NB4 (cell line): ENCODE data around the gene RUBCN.
"Not testable (repeated sequence)": the region's sequence is repeated elsewhere in the genome, so short reads cannot be mapped to it uniquely, and the experiment has no call there.

Experiments used
- DNase-seq: peaks from one replicate; pipeline ENCODE4 v3.0.0; 2010; ENCODE audit warnings: low read depth
- H3K4me3 ChIP-seq: one replicate; pipeline ENCODE4 v1.5.1; 2011; ENCODE audit warnings: mild to moderate bottlenecking, low read depth, low read length, moderate library complexity
- CTCF ChIP-seq: IDR thresholded peaks from one replicate; pipeline ENCODE4 v1.5.1; 2012; ENCODE audit warnings: low read depth, low read length
- POLR2A ChIP-seq: IDR thresholded peaks from 2 replicates; pipeline ENCODE4 v1.6.1; 2011; ENCODE audit warnings: mild to moderate bottlenecking; ENCODE audit not compliant: insufficient read length; ENCODE audit errors: extremely low read depth

The RUBCN gene

DNA sequence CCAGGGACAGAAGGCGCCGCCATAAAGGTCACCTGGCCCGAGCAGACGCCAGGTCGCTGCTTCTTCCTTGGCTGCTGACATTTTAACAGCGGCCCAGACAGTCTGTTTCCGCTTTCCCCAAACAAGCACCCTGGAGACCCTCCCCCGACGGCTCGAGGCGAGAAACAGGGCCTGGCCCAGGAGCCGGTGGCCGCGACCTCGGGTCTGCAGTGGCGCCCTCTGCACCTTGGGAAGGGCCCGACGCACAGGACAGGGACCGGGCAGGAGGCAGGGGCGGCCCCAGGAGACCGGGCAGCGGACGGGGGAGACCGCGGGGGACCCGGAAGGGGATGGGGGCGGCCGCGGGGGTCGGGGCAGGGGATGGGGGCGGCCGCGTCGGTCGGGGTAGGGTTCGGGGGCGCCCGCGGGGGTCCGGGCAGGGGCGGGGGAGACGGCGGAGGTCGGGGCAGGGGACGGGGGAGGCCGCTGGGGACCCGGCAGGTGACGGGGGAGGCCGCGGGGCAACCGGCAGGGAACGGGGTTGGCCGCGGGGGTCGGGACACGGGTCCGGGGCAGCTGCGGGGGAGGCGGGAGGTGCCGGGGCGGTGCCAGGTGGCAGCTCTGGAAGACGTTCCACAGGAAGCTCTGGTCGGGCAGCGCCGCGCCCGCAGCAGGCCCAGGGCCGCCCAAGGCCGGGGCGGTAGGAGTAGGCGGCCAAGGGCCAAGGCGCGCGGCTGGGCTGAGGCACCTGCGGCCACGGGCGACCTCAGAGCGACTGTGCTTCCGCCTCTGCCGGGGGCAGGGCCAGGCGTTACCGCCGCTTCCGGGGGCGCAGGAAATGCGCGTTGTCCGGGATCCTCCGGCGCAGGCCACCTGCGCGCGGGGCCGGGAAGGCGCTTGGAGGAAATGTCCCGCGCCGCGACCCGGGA lies 82.4 kb downstream of the RUBCN start:
- peak; percentile 54 for DNase-seq
- not testable (repeated sequence) for H3K4me3 ChIP-seq

DNA sequence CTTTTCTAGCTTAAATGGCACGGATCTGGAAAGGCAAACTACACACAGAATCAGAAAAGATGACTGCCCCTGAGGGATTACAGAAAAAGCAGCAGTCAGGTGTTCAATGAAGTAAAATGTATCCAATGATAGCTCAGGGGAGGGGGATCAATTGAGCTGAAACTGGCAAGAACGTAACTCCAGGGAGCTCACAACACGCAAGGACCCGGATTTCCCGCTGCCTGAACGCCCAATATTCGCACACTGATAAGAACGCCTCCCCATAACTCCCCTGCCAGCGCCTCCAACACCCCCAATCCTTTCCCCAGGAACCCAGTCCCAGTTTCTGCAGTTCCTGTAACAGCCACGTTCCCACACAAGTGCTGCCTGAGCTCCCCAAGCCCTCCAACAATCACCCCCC lies 83.8 kb downstream of the RUBCN start:
- H3K4me3 ChIP-seq, DNase-seq: not testable (repeated sequence)

DNA sequence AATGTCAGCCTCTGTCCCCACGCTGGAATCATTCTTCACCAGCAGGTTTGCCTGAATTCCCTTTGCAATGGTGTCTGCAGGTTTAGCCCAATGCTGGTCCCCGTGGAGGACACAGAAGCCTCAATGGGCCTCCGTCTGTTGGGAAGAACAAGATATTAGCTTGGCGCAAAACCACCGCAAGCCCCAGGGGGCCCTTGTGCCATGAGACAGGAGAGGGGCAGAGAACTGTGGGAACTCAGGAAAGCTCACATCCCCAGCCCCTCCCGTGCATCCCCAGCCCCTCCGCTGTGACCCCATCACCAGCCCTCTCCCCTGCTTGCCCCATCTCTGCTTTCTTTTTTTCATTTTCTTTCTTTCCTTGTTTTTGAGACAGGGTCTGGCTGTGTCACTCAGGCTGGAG lies 89.1 kb downstream of the RUBCN start:
- H3K4me3 ChIP-seq, DNase-seq: not testable (repeated sequence)

DNA sequence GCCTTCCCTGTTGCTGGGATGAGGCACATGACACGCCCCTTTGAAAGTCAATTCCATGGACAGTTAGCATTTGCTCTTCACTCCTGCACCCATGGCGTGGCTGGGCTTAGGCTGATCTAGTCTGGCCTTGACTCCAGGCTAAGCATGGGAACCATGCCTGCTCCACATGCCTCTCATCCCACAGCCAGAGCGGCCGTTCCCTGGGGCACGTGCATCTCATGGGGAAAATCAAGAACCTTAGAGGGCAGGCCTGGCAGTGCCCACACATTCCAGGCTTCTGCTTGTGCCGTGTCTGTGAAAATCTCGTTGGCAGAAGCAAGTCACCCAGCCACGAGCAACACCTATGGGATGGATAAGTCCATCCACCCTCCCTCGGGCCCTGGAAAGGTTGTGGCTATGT lies 89.5 kb downstream of the RUBCN start:
- DNase-seq, H3K4me3 ChIP-seq: not testable (repeated sequence)

DNA sequence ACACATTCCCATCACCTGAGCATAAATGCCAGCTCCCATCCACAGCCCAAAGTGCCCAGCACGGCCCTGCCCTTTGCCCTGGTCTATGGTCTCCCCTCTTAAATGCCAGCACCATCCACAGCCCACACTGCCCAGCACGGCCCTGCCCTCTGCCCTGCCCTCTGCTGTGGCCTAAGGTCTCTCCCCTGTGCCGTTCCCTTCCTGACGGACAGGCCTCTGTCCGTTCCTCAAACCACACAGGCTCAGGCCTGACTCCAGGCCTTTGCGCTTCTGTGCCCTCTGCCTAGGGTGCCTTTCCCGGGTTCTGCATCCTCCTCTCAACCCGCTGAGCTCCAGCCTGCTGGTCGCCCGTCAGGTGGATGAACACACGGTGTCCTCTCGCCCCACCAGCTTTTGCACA lies 90.4 kb downstream of the RUBCN start:
- not testable (repeated sequence) for DNase-seq

DNA sequence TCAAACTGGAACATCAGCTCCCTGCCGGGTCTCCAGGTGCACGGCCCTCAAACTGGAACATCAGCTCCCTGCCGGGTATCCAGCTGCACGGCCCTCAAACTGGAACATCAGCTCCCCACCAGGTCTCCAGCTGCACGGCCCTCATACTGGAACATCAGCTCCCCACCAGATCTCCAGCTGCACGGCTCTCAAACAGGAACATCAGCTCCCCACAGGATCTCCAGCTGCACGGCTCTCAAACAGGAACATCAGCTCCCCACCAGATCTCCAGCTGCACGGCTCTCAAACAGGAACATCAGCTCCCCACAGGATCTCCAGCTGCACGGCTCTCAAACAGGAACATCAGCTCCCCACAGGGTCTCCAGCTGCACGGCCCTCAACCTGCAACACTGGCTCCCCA lies 99.1 kb downstream of the RUBCN start:
- DNase-seq, H3K4me3 ChIP-seq: not testable (repeated sequence)

More for the DNA sequence above, 90.4 kb downstream of the RUBCN start:
- not testable (repeated sequence) for H3K4me3 ChIP-seq

GRCh38 chr3:197631989-197632388 lies 104.7 kb downstream of the RUBCN start:
- TF ChIP-seq CTCF = peak; percentile 5
- not testable (repeated sequence) for DNase-seq, H3K4me3 ChIP-seq

- not testable (repeated sequence) for H3K4me3 ChIP-seq, DNase-seq
Observed at GRCh38 chr3:197630766-197631165, 105.9 kb downstream of the RUBCN start.

DNA sequence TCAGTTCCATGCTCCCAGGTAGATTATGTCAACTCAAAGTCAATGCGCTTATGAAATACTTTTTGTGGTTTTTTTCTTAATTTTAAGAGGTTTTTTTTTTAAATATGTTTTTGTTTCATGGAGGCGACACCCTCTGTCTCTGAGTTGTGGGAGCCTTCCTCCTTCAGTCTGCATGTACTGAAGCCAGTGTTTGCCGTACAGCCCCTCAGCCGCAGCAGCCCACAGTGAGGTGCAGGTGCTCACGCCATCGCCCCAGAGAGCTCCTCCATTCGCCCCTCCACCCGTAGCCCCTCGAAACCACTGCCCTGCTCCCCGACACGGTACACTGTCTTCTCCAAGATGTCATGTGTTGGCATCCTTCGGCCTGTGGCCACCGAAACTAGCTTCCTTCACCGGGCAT lies 107.4 kb downstream of the RUBCN start:
- not testable (repeated sequence) for DNase-seq, H3K4me3 ChIP-seq

DNA sequence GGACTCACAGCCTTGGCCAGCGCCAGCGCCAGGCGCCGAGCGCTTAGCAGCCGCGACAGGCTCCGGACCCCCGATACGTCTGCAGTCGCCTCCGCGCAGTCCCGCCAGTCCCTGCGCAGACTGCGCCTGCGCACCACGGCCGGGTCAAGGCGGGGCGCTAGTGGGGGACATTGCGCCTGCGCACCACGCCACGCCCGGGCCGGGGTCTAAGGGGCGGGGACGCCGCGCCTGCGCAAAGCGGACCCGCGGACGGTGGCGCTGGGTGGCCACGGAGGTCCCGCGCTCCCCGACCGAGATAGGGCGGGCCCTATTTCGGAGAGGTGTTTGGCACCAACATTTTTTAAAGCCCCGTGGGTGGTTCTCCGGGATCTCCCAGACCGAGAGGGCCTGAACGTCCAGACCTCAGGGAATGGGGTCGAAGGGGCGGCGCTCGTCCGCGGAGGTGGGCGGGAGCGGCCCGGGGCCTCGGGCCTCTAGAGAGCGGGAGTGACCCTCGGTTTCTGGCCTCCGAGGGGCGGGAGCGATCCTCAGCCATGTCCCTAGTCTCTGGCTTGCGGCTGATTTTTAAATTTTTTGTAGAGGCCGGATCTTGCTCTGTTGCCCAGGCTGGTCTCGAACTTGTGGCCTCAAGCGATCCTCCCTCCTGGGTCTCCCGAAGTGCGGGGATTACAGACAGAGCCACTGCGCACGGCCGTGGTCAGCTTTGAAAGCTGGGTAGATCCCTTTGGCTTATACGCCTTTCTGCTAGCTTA lies 108.8 kb downstream of the RUBCN start:
- peak; percentile 77 for DNase-seq
- peak; percentile 48 for TF ChIP-seq POLR2A
- H3K4me3 ChIP-seq = peak overlapping the region; percentile 59

GRCh38 chr3:197627158-197627771 lies 109.4 kb downstream of the RUBCN start:
- not testable (repeated sequence) for DNase-seq, H3K4me3 ChIP-seq

- not testable (repeated sequence) for DNase-seq, H3K4me3 ChIP-seq
Observed at GRCh38 chr3:197626404-197627157, 110.1 kb downstream of the RUBCN start.

- peak; percentile 43 for DNase-seq
Observed at GRCh38 chr3:197621478-197621877, 115.2 kb downstream of the RUBCN start.

More at GRCh38 chr3:197621478-197621877, 115.2 kb downstream of the RUBCN start:
- not testable (repeated sequence) for H3K4me3 ChIP-seq
